GM18520 (cell line): ENCODE results near the gene SEC11A.
A peak's percentile ranks its signal among the peaks of the same experiment; 100 is the strongest.
"Not testable (repeated sequence)": the region's sequence is repeated elsewhere in the genome, so short reads cannot be mapped to it uniquely, and the experiment has no call there.

ENCODE experiments used
- ATAC-seq: cut with Tn5 transposase; IDR thresholded peaks from one replicate; pipeline ENCODE4 v1.9.1; 2021; ENCODE audit not compliant: unreplicated experiment

SEC11A gene

GRCh38 chr15:84740691-84741090 lies 24.8 kb upstream of the SEC11A start:
- no peak for ATAC-seq

DNA sequence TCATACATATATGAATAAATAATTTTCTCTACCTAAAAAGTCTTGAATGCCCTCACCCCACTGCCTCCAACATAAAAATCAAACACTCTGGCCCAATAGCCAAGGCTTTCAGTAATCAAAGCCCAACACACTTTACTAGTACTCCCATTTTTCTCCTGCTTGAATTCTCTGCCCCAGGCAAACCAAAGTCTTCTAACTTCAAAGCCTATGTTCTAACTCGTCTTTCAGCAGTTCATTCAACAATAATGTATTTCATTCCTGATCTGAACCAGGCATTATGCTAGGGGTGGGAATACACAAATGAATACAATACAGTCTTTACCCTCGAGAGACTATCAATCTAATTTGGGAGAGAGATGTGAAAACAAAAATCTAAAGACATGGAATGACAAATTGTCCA lies 21.1 kb upstream of the SEC11A start:
- ATAC-seq, result no peak

DNA sequence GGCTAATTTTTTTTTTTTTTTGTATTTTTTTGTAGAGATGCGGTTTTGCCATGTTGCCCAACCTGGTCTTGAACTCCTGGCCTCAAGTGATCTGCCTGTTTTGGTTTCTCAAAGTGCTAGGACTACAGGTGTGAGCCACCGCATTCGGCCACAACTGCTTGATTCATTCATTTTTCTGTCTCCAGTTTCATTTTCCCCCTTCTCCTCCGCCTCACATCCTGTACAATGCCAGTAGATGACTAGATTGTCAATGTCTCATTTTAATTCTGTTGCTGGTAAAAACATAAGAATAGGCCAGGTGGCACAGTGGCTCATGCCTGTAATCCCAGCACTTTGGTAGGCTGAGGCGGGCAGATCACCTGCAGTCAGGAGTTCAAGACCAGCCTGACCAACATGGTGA lies 20.4 kb upstream of the SEC11A start:
- peak; percentile 57 for ATAC-seq

DNA sequence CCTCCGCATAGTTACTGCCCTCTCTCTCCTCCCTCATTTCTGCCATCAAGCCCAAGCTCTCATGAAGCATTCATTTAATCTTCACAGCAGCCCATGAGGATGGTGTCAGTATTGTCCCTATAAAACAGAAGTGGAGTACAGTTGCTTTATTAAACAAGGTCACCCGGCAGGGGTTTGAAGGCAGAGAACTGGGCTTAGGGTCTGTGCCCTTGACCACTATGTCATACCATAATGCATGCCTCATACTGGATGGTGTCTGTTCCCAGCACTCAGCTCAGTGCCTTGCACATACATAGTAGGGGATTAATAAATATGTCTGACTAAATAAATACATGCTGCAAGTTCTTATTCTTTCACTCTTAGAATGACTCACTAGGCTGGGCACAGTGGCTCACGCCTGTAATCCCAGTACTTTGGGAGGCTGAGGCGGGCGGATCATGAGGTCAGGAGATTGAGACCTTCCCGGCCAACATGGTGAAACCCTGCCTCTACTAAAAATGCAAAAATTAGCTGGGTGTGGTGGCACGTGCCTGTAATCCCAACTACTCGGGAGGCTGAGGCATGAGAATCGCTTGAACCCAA lies 19.6 kb upstream of the SEC11A start:
- ATAC-seq, result peak; percentile 37

DNA sequence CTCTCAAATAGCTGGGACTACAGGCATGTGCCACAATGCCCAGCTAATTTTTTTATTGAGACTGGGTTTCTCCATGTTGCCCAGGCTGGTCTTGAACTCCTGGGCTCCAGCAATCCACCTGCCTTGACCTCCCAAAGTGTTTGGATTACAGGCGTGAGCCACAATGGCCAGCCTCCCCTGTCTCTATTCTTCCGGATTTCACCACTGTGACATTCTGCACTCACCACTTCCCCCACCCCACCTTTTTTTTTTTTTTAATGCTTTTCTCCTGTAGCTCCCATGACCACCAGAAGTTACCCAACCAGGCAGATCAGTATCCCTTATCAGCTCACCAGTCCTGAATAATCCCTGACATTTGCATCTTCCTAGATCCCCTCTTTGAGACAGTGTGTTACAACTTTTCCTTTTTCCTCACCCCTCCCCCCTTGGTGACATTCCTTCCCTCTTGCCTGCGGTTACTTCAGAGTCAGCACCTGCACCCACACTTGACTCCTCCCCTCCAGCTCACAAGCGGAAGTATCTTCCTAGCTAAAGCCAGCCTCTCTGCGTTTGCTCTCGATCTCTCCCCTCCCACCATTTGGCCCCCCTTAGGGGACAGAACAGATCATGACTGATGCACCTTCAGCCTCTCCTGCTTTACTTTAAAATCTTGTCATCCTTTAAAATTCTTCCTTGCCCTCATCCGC lies 19.0 kb upstream of the SEC11A start:
- ATAC-seq, result peak; percentile 30

GRCh38 chr15:84731774-84732173 lies 15.8 kb upstream of the SEC11A start:
- ATAC-seq, result no peak

GRCh38 chr15:84727429-84727828 lies 11.5 kb upstream of the SEC11A start:
- ATAC-seq, result no peak

GRCh38 chr15:84725001-84725491 lies 9.1 kb upstream of the SEC11A start:
- no peak for ATAC-seq

DNA sequence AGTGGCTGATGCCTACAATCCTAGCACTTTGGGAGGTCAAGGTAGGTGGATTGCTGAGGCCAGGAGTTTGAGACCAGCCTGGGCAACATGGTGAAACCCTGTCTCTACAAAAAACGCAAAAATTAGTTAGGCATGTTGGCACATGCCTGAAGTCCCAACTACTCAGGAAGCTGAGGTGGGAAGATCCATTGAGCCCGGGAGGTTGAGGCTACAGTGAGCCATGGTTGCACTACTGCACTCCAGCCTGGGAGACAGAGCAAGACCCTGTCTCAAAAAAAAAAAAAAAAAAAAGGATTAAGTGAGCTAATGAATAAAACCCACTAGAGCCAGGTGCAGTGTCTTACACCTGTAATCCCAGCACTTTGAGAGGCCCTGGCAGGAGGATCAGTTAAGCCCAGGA lies 6.7 kb upstream of the SEC11A start:
- no peak for ATAC-seq

DNA sequence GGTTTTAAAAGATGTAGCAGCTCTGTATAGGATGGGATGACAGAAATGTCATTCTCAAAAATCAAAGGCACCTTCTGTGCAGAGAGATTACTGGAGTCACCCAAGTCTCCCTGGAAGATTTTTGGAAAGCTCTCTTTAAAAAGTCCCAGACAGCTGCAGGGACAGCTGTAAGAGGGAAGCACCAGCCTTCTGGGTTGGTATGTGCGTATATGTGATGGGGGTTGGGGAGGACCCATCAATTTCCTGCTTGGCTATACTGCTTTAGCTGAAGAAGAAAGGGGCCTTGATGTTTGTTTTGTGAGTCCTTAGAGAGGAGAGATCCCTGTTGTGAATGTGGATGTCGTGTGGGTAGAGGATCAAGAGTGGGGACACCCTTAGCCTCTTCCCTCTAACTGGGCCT lies 5.4 kb upstream of the SEC11A start:
- ATAC-seq, result no peak

DNA sequence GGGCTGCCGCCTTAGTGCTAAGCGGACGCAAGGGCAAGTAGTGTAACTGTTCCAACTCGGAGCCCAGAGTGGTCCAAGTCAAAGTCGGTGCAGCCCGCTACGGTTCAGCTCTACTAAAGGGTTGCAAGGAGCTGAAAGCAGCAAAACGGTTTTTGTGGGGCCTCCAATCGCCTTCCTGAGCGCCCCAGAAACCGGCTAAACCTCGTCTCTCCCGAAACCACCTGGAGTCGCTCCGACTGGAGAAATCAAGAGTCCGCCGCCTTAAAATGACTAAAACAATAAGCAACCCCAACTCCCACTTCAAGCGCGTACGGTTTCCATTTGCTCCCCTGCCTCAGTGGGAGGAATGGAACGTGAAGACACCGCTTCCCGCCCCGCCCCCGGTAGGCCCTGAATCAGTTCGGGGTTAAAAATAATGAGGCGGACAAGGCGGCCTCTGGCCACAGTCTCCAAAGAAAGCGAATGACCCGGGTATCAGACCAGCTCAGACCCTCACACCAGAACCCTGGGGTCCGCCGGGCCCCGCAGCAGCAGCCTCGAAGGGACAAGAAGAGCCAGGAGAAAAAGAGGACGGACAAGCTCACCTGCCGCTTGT lies 401 bp downstream of the SEC11A start:
- ATAC-seq, result no peak

GRCh38 chr15:84714821-84715220 lies 1.1 kb downstream of the SEC11A start:
- ATAC-seq, result no peak

- ATAC-seq, result no peak
Observed at GRCh38 chr15:84714372-84714771, 1.6 kb downstream of the SEC11A start.

GRCh38 chr15:84703808-84704207 lies 12.1 kb downstream of the SEC11A start:
- ATAC-seq, result no peak

- no peak for ATAC-seq
Observed at GRCh38 chr15:84702961-84703482, 12.9 kb downstream of the SEC11A start.

- ATAC-seq, result no peak
Observed at GRCh38 chr15:84699538-84700191, 16.3 kb downstream of the SEC11A start.

DNA sequence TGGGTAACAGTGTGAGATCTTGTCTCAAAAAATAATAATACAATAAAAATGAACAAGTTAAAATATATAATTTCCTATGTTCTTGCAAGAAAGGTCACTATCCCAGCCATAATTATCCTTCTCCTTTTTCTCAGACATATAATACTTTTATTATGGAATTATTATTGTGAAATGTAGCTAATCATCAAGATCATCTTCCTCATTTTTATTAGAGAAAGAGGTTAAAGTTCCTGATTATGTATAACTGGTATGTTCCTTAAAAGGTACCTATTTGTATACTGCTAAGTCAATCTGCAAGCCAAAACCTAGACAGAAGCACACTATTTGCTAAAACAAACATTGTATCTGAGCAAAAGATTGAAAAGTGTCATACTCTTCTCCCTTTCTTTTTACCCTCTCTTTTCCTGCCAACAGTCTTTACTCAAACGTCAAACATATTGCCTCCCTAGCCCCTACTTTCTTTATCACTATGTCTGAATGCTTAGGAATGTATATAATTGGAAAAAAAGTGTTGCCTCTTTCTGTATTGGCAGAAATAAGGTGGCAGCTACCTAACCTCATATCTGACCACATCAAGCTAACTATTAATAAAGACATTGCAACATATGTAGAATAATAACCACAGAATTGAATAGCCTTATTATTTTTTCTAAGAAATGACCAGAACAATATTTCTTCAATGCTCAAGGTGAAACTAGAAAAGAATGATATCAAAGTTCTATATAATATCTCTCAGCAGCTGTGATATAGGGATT lies 18.5 kb downstream of the SEC11A start:
- ATAC-seq, result no peak

- no peak for ATAC-seq
Observed at GRCh38 chr15:84696757-84697156, 19.2 kb downstream of the SEC11A start.

DNA sequence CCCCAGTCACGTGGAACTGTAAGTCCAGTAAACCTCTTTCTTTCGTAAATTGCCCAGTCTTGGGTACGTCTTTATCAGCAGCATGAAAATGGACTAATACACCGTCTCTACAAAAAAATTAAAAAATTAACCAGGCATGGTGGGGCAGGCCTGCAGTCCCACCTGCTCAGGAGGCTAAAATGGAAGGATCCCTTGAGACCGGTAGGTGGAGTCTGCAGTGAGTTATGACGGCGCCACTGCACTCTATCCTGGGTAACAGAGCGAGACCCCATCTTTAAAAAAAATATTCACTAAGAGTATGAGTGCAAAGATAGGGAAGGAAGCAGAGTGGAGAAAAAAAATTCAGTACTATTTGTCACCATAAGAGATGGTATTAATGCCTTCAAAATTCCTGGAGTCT lies 25.6 kb downstream of the SEC11A start:
- no peak for ATAC-seq

DNA sequence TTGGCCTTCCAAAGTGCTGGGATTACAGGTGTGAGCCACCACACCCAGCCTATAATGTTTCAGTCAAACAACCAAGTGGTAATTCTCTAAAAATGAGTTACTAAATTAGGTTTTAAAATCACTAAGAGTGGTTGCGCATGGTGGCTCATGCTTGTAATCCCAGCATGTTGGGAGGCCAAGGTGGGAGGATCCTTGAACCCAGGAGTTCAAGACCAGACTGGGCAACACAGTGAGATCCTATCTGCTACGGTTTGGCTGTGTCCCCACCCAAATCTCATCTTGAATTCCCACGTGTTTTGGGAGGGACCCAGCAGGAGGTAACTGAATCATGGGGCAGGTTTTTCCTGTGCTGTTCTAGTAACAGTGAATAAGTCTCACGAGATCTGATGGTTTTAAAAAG lies 26.1 kb downstream of the SEC11A start:
- ATAC-seq, result no peak

- ATAC-seq, result not testable (repeated sequence)
Observed at GRCh38 chr15:84686446-84686845, 29.5 kb downstream of the SEC11A start.
